HepG2 (cell line): ENCODE data around the gene NT5C. TPM values are rescaled to one million over a fixed set of nuclear protein-coding genes. Genes with fewer than 3 reads are reported as not detected.

Experiments used
- ATAC-seq: fragments of 200-7000 bp; cut with Tn5 transposase; 3 replicates; pipeline ENCODE4 v1.9.1; 2020; ENCODE audit warnings: mild to moderate bottlenecking, moderate library complexity
- BruUV-seq: library from RNA; stranded (reverse); fragments of 400-500 nt; replicated peaks from 2 replicates; lab custom pipeline; 2021; lab: Mats Ljungman, UMichigan
- CTCF ChIA-PET: fragments of 300-600 bp; formaldehyde crosslinking; extraction: SDS; loops from one replicate; lab custom pipeline; 2021; ENCODE audit warnings: low total read pairs, inconsistent platforms, low intra/inter-chr PET ratio; lab: Yijun Ruan, JAX
- POLR2A ChIA-PET: fragments of 350-600 bp; sonication (Branson Sonifier 250); formaldehyde crosslinking; loops from one replicate; lab custom pipeline; 2020; ENCODE audit warnings: antibody characterized with exemption, inconsistent platforms; lab: Yijun Ruan, JAX
- DNase-seq: peaks from one replicate; pipeline ENCODE4 v3.0.0-alpha.2; 2015; ENCODE audit warnings: low spot score
- FAIRE-seq: peaks from 3 replicates; lab custom pipeline; 2011; peaks lifted over from hg19 to GRCh38; lab: Jason Lieb, UNC
- H2AFZ ChIP-seq: one replicate; pipeline ENCODE4 v1.6.1; 2011; ENCODE audit warnings: low read length, inconsistent platforms
- H3K27ac ChIP-seq: fragments of 300-600 bp; 3 replicates; pipeline ENCODE4 v1.8.0; 2011; ENCODE audit warnings: mixed run types, mild to moderate bottlenecking, mixed read lengths, low read length, inconsistent platforms; ENCODE audit not compliant: insufficient read depth; ENCODE audit errors: extremely low read length
- H3K27me3 ChIP-seq, 2 experiments: fragments of 200-600 bp in 1 of 2; 2 replicates in 1 of 2; 3 replicates in 1 of 2; pipeline versions ENCODE4 v1.6.0 to v1.8.0; 2011; ENCODE audit warnings: low read length in 2 of 2, mild to moderate bottlenecking in 2 of 2, moderate library complexity in 2 of 2, inconsistent platforms in 1 of 2; ENCODE audit not compliant: insufficient read depth in 2 of 2, control insufficient read depth in 1 of 2
- H3K36me3 ChIP-seq, 2 experiments: fragments of 200-600 bp in 1 of 2; replicated peaks in 1 of 2; 2 replicates in 1 of 2; 3 replicates in 1 of 2; pipeline versions ENCODE4 v1.5.1 to v1.8.0; 2011; ENCODE audit warnings: low read length in 2 of 2, inconsistent platforms in 1 of 2; ENCODE audit not compliant: insufficient read depth in 2 of 2, control insufficient read depth in 1 of 2
- H3K4me1 ChIP-seq: 2 replicates; pipeline ENCODE4 v1.5.1; 2012; ENCODE audit warnings: low read length, inconsistent platforms; ENCODE audit not compliant: insufficient read depth
- H3K4me2 ChIP-seq: 2 replicates; pipeline ENCODE4 v1.6.0; 2011; ENCODE audit warnings: low read depth, low read length, inconsistent platforms
- H3K4me3 ChIP-seq, 3 experiments: fragments of 200-600 bp in 1 of 3; sonication (generic), shearing (Covaris generic) in 1 of 3; replicated peaks in 1 of 3; 2 replicates each; pipeline ENCODE4 v1.5.1; 2011 to 2016; ENCODE audit warnings: low read length in 3 of 3, inconsistent platforms in 2 of 3, low read depth in 2 of 3, mild to moderate bottlenecking in 2 of 3, control low read depth in 1 of 3, mixed read lengths in 1 of 3; ENCODE audit not compliant: insufficient read depth in 1 of 3
- H3K79me2 ChIP-seq: one replicate; pipeline ENCODE4 v1.6.1; 2011; ENCODE audit warnings: low read length, inconsistent platforms; ENCODE audit not compliant: insufficient read depth
- H3K9ac ChIP-seq: 2 replicates; pipeline ENCODE4 v1.6.0; 2011; ENCODE audit warnings: mild to moderate bottlenecking, low read depth, low read length, inconsistent platforms; ENCODE audit not compliant: insufficient read depth
- H3K9me3 ChIP-seq: 2 replicates; pipeline ENCODE4 v1.5.1; 2012; ENCODE audit warnings: mild to moderate bottlenecking, low read length
- H4K20me1 ChIP-seq: 2 replicates; pipeline ENCODE4 v1.6.0; 2011; ENCODE audit warnings: inconsistent platforms, mild to moderate bottlenecking, low read length, moderate library complexity; ENCODE audit not compliant: insufficient read depth
- AGO2 ChIP-seq: fragments of 200-400 bp; formaldehyde crosslinking; optimal IDR thresholded peaks from 2 replicates; pipeline ENCODE3; 2017; ENCODE audit warnings: mild to moderate bottlenecking, low read depth, low read length, moderate library complexity
- CSRNP1 ChIP-seq: sonication (generic); formaldehyde crosslinking; IDR thresholded peaks from 2 replicates; pipeline ENCODE4 v1.8.1; 2023; ENCODE audit warnings: mild to moderate bottlenecking, missing genetic modification reagents
- ETV6 ChIP-seq: sonication (generic); formaldehyde crosslinking; conservative IDR thresholded peaks from 2 replicates; pipeline ENCODE4 v1.4.0; 2020; ENCODE audit warnings: missing genetic modification reagents
- RNF2 ChIP-seq: fragments of 450-650 bp; conservative IDR thresholded peaks from 2 replicates; pipeline ENCODE4 v1.6.1; 2016; ENCODE audit warnings: low read depth
- RXRA ChIP-seq: sonication (generic); formaldehyde crosslinking; IDR thresholded peaks from 2 replicates; pipeline ENCODE4 v1.5.1; 2020; ENCODE audit warnings: missing genetic modification reagents
- SAP130 ChIP-seq: IDR thresholded peaks from 2 replicates; pipeline ENCODE4 v1.6.1; 2016; ENCODE audit warnings: low read depth
- ZFX ChIP-seq: sonication (generic); formaldehyde crosslinking; IDR thresholded peaks from 2 replicates; pipeline ENCODE4 v1.4.0; 2020; ENCODE audit warnings: mild to moderate bottlenecking, low read depth, missing genetic modification reagents, moderate library complexity
- ZNF296 ChIP-seq: sonication (generic); formaldehyde crosslinking; conservative IDR thresholded peaks from 2 replicates; pipeline ENCODE4 v1.5.0; 2020; ENCODE audit warnings: mild to moderate bottlenecking, missing genetic modification reagents
- ZNF598 ChIP-seq: sonication (generic); formaldehyde crosslinking; IDR thresholded peaks from 2 replicates; pipeline ENCODE4 v1.5.1; 2020; ENCODE audit warnings: mild to moderate bottlenecking, missing genetic modification reagents, borderline replicate concordance
- ZNF687 ChIP-seq: sonication (generic); formaldehyde crosslinking; IDR thresholded peaks from 2 replicates; pipeline ENCODE4 v1.5.1; 2020; ENCODE audit warnings: mild to moderate bottlenecking, missing genetic modification reagents, moderate library complexity
- WGBS: methylation state at CpG from one replicate; pipeline ENCODE4 v1.1.6; 2017; ENCODE audit warnings: low lambda C conversion rate; 5-methylcytosine and 5-hydroxymethylcytosine counted together
- in situ Hi-C: cut with HindIII; loops from 2 replicates; pipeline ENCODE4 v1.10.0; 2017; ENCODE audit warnings: low pct_unique_long_range_greater_than_20kb; ENCODE audit not compliant: extremely low pct_ligation_motif_present
- intact Hi-C: fragments of 100-400 bp; cut with micrococcal nuclease; formaldehyde crosslinking; loops from one replicate; pipeline ENCODE4 v1.10.0; 2022; ENCODE audit not compliant: unreplicated experiment
- polyA plus RNA-seq, 8 experiments: library from polyadenylated mRNA; depleted of rRNA in 3 of 8; stranded (reverse) in 7 of 8; unstranded in 1 of 8; fragments of >200 nt; fragmentation: Illumina TruSeq in 4 of 8; extraction: Trizol in 4 of 8; gene quantifications; 2 replicates each; pipeline versions ENCODE4 v1.2.1 to v1.2.3, GENCODE V29; 2011 to 2016; ENCODE audit warnings: low read depth in 4 of 8, missing spikeins in 1 of 8, mixed read lengths in 1 of 8; ENCODE audit not compliant: insufficient read depth in 1 of 8
- total RNA-seq, 5 experiments: library from RNA; depleted of rRNA; stranded (reverse); fragments of >200 nt; fragmentation: Illumina TruSeq; extraction: Trizol; gene quantifications; 2 replicates each; pipeline ENCODE4 v1.2.3, GENCODE V29; 2016; ENCODE audit warnings: low read depth in 1 of 5
- TF ChIP-seq, protein P1 (sequence below), 2 experiments: fragments of 450-650 bp in 1 of 2; sonication (generic) in 1 of 2; formaldehyde crosslinking; IDR thresholded peaks; 2 replicates each; pipeline versions ENCODE4 v1.5.0 to v1.8.0; 2020 to 2022; ENCODE audit warnings: mild to moderate bottlenecking in 1 of 2, missing genetic modification reagents in 1 of 2

Gene NT5C
- total and polyA plus RNA-seq, 2 of the 13 experiments (the other 11 are each of a cell fraction or from before 2014, with no cell fraction given) = 42.8 to 48.6 TPM

- H4K20me1 ChIP-seq = no peaks in the 10 kb centered on the region; the same call in 1 of the 2 replicates
- POLR2A ChIA-PET = interaction anchor here (0.8 to 2.2 kb wide), 7 partner anchors 8 to 361 kb away, joined by 3 to 20 read pairs (median 4); partner anchors contain the start of genes ARMC7, SLC16A5 and TMEM94
- in situ Hi-C loops (no loop called here), intact Hi-C loops (no loop called here)
- H3K9ac ChIP-seq = no peak overlapping the region
- DNase-seq (no peak), FAIRE-seq (no peak), ATAC-seq (peak; percentile 1)
- CTCF ChIA-PET = no interaction called here
- peak overlapping the region in 1 of 3 experiments; percentile 44; a peak in 1 of 6 replicates for H3K4me3 ChIP-seq
- H3K36me3 ChIP-seq = no peaks in the 10 kb centered on the region
- no peak overlapping the region for H3K27ac ChIP-seq
- H2AFZ ChIP-seq = no peak overlapping the region
- 25% methylated on average over 5 of the region's 16 CpGs for WGBS
- peaks cover 73% of the 10 kb centered on the region for H3K4me1 ChIP-seq
- 0 out of 2 replicates have a peak, but pooled peaks have one; percentile 31 for TF ChIP-seq CSRNP1 (CRISPR knock-in tag)
- no peak for TF ChIP-seq SAP130 (CRISPR knock-in tag)
- TF ChIP-seq ZNF687 = peak; percentile 61
- TF ChIP-seq RNF2 = 0 out of 2 replicates have a peak, but pooled peaks have one; percentile 14
- no peak for TF ChIP-seq ZNF296 (CRISPR knock-in tag)
- peak; percentile 28; the same call in 1 of the 2 replicates for TF ChIP-seq ZFX (CRISPR knock-in tag)
- peak; percentile 39; the same call in 1 of the 2 replicates for TF ChIP-seq RXRA (CRISPR knock-in tag)
- TF ChIP-seq AGO2 = peak; percentile 51
- TF ChIP-seq ETV6 (CRISPR knock-in tag) = no peak
- TF ChIP-seq ZNF598 = 0 out of 2 replicates have a peak, but pooled peaks have one; percentile 41
- TF ChIP-seq, protein P1, sequence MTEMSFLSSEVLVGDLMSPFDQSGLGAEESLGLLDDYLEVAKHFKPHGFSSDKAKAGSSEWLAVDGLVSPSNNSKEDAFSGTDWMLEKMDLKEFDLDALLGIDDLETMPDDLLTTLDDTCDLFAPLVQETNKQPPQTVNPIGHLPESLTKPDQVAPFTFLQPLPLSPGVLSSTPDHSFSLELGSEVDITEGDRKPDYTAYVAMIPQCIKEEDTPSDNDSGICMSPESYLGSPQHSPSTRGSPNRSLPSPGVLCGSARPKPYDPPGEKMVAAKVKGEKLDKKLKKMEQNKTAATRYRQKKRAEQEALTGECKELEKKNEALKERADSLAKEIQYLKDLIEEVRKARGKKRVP (CRISPR knock-in tag; IDR thresholded peaks at IDR 0.05) = no peak
- BruUV-seq = no TSS peak
- H3K79me2 ChIP-seq = no peaks in the 10 kb centered on the region
- H3K27me3 ChIP-seq = peaks cover 3 to 25% of the 10 kb centered on the region in 2 experiments; a peak in 3 of 5 replicates
- H3K9me3 ChIP-seq = no peaks in the 10 kb centered on the region
- peak overlapping the region; percentile 47 for H3K4me2 ChIP-seq
These were observed 36.6 kb downstream of the NT5C start for GRCh38 chr17:75094871-75095399.
